ENCODE measurements around the gene BICD1.

GRCh38 chr12:32226768-32227167 lies 120.1 kb downstream of the BICD1 start:
- TF ChIP-seq CTCF (IDR thresholded peaks at IDR 0.05) (no peak), POLR2A (IDR thresholded peaks at IDR 0.05) (no peak)
